C4-2B (cell line): ENCODE results near the gene CORIN.

Experiments
- ZFX ChIP-seq: fragments of 450-650 bp; IDR thresholded peaks from 2 replicates; pipeline ENCODE4 v1.6.1; 2017
- TF ChIP-seq, protein P1 (sequence below): fragments of 450-650 bp; conservative IDR thresholded peaks from 2 replicates; pipeline ENCODE4 v1.5.1; 2017; ENCODE audit warnings: mild to moderate bottlenecking

DNA sequence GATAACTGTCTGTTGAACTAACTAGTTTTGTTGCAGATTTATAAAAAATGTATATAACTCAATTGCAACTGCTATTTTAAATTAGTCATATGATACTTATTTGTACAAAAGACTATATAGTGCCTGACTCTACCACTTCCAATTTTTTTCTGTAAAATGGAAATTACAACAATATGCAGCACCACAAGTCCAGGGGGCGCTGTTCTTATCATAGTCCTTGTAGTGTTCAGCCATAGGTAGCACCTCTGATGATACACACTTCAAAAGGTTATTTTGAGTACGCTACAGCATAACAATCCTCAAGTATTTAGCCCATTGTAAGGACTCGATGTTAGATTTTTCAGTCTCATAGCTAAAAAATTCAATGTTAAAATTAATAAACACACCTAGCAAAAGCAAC, 174.9 kb downstream of the CORIN start:
- TF ChIP-seq, protein P1, sequence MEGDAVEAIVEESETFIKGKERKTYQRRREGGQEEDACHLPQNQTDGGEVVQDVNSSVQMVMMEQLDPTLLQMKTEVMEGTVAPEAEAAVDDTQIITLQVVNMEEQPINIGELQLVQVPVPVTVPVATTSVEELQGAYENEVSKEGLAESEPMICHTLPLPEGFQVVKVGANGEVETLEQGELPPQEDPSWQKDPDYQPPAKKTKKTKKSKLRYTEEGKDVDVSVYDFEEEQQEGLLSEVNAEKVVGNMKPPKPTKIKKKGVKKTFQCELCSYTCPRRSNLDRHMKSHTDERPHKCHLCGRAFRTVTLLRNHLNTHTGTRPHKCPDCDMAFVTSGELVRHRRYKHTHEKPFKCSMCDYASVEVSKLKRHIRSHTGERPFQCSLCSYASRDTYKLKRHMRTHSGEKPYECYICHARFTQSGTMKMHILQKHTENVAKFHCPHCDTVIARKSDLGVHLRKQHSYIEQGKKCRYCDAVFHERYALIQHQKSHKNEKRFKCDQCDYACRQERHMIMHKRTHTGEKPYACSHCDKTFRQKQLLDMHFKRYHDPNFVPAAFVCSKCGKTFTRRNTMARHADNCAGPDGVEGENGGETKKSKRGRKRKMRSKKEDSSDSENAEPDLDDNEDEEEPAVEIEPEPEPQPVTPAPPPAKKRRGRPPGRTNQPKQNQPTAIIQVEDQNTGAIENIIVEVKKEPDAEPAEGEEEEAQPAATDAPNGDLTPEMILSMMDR: peak; percentile 70
- TF ChIP-seq ZFX: no peak
